ENCODE measurements around the gene PRR9.

PRR9 gene

DNA sequence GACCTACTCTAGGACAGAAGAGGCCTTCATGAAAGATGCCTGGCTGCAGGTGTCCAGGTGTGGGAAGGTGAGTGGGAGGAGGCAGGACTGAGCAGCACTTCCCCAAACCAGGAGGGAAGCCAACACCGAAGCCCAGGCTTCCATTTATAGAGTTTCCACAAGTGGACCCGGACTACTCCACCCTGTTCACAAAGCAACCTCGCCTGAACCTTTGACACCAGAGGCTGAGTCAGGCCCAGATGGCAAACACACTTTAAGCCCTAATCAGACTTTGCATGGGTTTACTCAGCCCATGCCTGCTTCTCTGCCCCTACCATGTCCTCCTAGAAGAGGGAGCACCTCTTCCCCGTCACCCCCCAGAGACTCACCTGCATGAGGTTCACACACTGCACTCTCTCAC is 14.0 kb downstream of the PRR9 start:
- no peak for DNase-seq

DNA sequence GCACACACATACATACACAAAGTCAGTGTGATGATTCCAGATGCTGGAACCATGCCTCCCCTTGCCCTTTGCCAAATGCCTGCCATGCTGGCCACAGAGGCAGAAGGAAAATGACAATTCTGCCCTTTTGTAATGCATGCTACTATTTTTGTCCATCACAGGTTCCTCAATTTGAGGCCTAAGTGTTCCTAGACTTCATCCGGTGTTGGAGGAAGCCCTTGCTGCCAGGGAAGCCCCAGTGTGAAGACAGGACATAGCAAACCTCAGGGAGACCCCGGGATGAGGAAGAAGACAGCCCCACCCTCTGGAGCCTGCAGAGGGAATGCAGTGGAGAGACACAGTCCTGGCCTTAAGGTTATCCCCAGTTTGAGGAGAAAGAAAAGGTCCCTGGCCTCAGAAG is 14.4 kb downstream of the PRR9 start:
- no peak for DNase-seq

DNA sequence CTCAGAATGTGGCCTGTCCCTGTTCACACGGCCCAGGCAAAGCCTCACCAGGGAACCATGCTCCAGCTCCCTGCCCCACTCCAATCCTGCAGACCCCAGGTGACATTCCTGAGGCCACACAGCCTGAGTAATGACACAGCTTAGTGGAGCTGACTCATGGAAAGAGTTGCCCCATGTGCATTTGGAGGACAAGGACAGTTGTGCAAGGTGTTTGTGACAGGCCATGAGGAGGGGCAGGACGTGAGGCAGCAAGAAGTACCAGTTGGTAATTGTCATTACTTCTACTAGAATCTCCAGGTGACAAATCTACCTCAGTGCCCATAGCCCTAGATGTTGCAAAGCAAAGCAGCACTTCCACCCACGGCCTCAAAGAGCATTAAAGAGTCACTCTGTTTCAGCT is 15.2 kb downstream of the PRR9 start:
- no peak for DNase-seq

DNA sequence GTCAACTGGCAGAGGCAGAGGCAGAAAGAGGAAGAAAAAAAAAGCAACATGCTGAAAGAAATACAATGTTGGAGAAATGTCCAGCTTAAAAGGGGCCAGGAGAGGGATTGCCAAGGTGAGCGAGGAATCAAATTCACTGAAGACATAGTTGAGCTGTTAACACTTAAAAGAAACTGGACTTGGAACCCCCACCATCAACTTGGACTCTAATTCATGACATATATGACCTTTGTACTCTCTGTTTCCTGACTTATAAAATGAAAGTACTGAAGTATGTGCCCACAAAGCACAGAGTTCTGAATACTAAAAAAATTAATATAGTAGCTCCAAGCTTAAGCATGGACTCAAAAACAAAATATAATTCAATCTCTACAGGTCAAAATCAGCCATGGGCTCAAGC is 16.1 kb downstream of the PRR9 start:
- DNase-seq = no peak

DNA sequence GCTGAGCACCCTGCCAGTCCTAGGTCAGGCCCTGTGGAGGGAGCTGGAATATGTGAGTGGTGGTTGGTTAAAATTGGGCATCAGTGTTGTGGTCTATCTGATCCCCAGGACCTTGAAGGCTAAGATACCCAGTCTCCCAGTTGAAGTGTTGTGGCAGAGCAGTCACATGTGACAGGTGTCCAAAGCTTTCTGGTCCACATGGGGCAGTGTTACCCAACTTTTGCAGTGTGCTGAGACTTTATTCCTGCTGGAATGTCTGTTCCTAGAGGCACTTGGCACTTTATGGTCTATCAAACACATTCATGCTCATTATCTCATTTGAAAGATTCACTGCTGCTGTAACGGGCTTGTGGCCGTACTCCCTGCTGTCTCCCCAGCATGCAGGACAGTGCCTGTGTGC is 21.1 kb downstream of the PRR9 start:
- DNase-seq = no peak

DNA sequence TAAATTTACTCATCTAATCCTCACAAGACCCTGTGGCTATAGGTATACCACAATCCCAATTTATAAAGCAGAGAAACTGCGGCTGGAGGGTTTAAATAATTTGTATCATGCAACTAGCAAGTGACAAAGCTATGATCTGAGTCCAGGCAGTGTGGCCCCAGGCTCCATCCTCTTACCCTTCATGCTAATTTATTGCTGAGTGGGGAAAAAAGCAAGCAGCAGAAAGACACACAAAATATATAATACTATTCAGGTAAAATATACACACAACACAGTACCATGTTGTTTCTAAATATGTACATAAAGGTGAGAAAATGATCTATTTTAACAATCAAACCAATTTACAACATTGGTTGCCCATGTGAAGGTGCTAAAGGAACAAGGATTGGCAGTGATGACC is 24.8 kb downstream of the PRR9 start:
- DNase-seq = no peak

DNA sequence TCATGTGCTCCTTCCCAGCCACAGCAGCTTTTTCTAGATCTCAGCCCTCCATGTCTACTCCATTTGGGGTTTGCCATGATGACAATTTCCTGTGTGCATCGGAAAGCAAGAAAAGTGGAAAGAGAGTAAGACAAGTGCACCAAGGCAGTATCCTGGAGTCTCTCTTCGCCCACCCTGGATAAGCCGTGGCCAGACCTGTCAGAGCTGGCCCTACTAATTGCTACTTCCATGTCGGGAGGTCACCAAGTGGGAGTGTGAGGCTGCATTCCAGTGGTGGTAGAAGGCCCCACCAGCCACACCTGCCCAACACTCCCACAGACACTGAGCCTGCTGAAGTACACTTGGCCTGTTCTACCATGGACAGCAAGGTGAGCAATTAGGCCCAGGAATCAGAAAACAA is 28.1 kb downstream of the PRR9 start:
- no peak for DNase-seq

DNA sequence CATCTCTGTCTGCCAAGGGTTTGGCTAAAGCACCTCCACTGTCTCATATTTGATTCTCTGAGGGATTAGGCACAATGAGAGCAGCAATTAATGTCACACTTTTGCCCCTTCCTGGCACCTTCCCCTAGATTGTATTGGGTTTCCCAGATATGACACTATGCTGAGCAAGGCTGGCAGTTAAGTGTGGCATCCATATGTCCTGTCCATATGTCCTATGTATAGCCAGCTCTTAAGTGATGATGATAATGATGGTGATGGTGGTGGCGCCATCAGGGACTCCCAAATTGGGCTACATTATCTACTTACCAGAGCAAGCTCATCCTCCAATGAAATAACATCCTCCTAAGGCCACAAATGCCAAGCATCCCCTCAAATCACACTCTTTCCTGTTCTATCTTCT is 28.6 kb downstream of the PRR9 start:
- DNase-seq = no peak

DNA sequence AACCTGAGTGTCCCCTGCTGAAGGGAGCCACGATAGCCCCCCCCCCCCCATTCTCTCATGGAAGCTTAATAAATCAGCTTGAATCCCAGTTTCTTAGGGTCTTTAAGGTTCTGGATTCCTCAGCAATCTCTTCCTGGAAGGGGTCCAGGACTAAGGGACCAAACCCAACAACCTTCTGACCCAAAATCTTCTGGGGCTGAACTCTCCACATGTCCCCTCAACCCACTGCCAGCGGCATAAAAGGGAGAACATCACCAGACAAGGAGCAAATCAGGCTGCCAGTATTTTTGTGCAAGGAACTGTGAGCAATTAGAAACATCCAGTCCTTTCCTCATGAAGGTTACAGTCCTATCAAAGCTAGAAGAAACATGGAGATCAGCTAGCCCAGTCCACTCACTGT is 29.4 kb downstream of the PRR9 start:
- no peak for DNase-seq

DNA sequence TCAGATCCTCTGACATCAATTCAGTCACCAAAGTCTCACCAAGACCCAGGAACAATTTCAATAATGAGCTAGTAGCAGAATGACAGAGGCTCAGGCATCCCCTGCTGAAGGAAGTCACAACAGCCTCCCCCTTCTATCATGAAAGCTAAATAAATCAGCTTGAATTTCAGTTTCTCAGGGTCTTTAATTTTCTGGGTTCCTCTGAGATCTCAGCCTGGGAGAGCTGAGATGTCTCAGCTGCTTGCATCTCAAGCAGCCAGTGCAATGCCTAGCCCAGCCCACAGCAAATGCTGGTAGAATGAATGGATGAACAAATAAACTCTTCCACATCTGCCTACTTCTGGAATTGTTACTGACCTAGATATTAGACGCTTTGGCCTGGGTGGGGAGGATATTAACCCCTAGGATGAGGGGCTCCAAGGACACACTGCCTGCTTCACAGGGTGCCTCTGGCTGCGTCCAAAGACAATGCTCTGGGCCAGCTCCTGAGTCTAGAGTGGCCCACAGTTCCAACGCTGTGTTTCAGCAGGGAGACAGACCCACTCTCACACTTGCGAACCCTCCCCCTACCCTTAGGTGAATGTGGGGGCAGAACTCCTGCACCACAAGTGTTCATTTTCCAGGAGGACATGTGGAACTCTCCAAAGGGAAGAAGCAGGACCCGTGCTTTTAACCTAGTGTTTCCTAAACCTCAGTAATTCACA is 30.9 kb downstream of the PRR9 start:
- no peak for DNase-seq

DNA sequence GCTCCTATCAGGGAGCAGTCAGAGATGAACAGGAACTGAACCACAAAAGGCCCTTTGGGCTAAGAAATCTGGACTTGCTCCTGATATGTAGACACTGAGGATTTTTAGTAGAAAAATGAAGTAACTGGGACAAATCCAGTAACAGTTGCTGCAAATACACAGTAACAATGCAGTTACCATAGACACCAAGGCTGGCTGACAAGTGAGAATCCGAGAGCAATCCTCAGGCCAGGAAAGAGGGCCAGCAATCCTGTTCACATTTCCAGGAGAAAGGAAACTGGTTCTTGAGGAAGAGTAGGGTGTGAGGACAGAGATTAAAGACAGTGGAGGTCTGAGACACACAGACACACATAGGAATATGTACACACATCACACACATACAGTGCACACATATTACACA is 32.8 kb downstream of the PRR9 start:
- DNase-seq = no peak

DNA sequence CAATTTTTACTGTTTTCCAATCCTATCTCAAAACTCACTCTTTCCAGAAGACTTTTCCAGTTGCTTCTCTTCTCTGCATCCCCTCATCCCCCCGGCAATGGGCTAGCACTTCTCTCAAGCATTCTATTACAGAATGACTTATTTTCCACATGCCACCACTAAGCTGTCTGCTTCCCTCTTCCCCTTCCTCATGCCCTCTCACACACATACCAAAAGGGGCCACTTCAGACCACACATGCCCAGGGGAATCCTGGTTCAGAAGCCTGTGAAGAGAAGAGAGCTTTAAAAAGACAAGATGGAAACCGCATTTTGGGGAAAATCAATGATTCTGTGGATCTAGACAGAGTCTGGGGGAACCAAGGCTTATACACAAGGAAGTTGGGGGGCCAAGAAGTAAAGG is 33.7 kb downstream of the PRR9 start:
- DNase-seq = no peak

DNA sequence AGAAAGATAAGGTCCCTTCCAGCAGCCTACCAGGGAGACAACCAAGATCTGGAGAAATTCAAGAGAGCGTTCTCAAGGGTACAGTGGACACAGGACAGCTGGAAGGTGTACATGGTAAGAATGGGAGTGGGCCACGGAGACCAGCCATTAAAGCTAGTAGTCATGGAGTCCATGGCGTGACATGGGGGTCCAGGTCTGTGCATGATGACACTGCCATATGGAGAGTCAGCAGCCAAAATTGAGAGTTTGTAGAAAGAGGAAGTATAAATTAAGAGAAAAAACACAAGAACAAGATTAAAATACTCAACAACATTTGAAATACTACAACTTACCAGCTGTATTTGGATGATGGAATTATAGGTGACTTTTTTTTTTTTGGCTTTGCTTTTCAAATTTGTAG is 34.2 kb downstream of the PRR9 start:
- no peak for DNase-seq

DNA sequence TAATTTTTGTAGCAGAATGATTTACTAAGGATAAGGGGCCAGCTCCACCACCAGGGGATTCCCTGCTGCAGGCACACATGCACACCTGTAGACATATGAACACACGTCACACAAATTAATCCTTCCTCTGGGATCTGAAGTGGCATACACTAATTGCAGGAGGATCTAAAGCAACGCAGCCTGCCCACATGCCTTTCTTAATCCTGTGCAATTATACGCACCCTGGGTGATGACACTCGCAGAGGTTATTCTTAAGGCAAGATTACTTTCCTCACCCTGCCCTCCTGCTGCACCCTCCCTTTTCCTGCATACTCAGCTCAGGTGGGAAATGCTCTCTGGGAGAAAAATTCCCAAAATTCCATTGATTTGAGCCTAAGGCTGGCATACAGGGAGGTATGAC is 34.6 kb downstream of the PRR9 start:
- no peak for DNase-seq

DNA sequence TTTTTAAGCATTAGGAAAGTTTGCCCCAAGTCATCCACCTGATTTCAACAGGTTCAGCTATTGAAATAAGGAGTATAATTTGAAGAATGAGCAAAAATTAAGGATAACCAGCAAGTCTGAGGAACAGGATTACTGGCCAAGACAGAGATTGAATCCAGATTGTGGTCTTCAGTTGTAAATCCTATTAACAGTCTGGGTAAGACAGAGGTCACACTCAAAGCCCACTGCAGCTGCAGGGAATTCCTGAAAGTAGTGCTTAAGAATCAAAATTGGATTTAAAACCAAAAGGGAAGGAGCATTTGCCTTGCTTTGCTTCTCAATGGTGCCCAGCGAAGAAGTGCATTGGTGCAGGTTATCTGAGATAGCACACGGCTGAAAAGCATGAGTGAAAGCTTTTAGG is 35.7 kb downstream of the PRR9 start:
- no peak for DNase-seq

DNA sequence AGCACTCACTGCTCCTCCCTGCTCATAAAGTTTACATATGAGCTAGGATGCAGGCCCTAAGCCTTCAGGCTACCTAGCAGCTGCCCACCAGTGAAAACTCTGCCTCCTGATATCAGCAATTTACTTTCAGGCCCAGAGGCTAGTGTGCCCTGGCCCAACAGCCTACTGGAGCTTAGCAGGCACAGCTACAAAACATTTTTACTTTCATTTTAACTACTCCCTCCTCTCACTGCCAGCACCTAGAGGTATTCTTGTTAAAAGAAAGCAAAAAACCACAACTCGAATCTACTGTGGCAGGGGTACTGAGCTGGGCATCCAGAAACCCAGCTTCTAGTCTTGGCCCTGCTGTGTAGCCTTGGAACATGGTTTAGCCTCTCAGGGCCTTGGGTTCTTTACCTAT is 36.3 kb downstream of the PRR9 start:
- no peak for DNase-seq

DNA sequence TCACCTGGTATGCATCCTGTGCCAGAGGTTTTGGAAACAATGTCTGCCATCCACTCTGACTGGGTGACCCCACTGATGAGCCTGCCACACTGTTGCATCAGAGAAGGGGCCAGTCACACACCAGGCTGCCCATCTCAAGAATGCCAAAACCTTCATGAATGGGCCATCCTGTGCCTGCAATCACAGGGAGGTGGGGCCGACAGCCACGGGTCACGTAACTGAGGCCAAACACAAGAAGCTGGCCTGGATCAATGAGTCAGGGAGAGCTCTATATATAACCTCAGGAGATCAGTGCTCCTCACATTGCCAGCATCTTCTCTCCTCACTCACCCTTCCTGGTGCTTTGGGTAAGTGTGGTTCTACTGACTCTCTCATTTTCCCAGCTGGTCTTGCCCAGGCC is 42.0 kb downstream of the PRR9 start, which contains the start of gene LORICRIN:
LORICRIN (plus strand) TSS at position 301 of the 400 bp plus-strand sequence. CDS start 1,263 bp downstream, outside the sequence.
- DNase-seq = no peak

DNA sequence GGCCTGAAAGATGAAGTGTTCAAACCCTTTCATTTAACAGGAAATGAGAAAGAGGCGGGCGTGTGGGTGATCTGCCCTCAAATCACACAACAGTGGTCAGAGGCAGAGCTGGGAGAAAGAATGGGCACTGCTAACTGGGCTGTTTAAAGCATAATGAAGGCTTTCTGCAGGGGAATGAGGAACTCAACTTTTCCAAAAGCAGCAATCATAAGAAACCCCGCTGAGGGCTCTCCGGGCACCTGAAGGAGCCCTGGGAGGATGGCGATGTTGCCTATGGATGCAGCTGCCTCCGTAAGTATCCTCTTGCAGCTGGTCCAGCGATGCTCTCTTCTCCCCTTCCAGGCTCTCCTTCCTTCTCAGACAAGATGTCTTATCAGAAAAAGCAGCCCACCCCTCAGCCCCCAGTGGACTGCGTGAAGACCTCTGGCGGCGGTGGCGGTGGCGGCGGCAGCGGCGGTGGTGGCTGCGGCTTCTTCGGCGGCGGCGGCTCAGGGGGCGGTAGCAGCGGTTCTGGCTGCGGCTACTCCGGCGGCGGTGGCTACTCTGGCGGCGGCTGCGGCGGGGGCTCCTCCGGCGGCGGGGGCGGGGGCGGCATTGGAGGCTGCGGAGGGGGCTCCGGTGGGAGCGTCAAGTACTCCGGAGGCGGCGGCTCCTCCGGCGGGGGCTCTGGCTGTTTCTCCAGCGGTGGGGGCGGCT is 43.3 kb downstream of the PRR9 start:
- DNase-seq = no peak

DNA sequence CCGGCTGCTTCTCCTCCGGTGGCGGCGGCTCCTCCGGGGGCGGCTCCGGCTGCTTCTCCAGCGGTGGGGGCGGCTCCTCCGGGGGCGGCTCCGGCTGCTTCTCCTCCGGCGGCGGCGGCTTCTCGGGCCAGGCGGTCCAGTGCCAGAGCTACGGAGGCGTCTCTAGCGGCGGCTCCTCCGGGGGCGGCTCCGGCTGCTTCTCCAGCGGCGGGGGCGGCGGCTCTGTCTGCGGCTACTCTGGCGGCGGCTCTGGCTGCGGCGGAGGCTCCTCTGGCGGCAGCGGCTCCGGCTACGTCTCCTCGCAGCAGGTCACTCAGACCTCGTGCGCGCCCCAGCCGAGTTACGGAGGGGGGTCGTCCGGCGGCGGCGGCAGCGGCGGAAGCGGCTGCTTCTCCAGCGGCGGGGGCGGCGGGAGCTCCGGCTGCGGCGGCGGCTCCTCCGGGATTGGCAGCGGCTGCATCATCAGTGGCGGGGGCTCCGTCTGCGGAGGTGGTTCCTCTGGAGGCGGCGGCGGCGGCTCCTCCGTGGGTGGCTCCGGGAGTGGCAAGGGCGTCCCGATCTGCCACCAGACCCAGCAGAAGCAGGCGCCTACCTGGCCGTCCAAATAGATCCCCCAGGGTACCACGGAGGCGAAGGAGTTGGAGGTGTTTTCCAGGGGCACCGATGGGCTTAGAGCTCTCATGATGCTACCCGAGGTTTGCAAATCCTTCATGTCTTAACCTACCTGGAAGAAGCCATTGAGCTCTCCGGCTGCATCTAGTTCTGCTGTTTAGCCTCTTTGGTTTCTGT is 44.1 kb downstream of the PRR9 start:
- peak in 1 of 14 donors; percentile 5 for DNase-seq

DNA sequence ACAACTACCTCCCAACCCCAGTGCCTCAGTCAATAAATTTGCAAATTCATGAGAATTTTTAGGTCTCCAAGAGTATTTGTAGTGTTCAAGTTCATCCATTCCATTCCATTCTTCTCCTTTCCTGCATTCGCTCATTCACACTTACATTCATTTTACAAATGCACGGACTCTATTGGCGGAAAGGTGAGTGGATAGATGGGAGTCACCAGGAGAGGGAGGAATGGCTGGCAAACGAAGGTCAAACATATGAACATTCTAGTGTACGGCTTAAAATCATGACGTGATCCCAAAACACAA is 44.6 kb downstream of the PRR9 start:
- no peak for DNase-seq

DNA sequence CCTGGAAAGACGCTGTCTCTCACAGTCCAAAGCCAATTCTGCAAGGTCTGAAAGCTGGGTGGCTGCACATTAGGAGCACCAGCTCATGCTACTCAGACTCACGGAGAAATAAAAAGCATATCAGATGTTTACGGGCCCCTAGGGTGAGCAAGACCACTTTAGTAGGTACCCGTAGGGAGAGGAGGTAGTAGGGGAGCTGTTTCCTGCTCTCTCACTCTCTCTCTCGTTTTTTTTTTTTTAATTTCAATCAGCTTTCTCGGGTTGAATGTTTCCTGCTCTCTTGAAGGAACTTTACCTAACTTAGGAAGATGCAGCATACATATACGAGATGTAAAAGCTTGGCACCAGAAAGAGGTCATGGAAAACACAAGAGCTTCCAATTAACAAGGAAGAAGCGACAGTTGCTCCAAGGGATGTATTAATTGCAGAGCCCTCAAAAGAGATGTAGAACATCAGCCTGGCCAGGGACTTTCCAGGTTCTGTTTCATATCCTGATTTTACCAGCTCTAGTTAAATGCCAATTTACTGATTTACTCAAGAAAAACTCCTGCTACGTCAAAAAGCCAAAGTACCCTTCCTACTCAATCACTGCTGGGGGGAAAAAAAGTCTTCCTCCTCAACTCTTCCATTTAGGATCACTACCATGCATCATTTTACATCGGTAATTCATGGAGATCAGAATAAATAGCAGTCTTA is 45.2 kb downstream of the PRR9 start:
- DNase-seq = no peak

DNA sequence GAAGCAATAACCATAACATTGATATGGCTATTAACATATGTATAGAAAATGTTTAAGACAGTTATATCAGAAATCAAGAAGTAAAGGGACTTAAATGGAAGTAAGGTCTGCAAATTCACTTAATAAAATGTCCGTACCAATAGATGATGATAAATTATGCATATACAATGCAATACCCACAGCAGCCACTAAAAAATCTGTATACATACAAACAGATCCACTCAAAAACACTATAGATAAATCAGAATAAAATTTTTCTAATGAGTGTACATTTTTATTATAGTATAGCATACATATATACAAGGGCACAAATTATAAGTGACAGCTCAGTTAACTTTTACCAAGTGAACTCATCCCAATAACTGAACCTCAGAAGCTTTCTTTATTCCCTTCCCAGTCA is 48.1 kb downstream of the PRR9 start:
- DNase-seq = no peak

All from C1 segment of cervical spinal cord (tissue), 14 donors.